Endothelial cell of umbilical vein (primary cell): ENCODE results near the gene LIPK.

ENCODE experiments used
- EZH2 ChIP-seq: IDR thresholded peaks from 2 replicates; pipeline ENCODE4 v1.6.1; 2012; ENCODE audit warnings: borderline replicate concordance, low read depth, mild to moderate bottlenecking, moderate library complexity, low read length, inconsistent platforms; ENCODE audit not compliant: severe bottlenecking
- FOS ChIP-seq: IDR thresholded peaks from 2 replicates; pipeline ENCODE4 v1.6.1; 2011; ENCODE audit warnings: mild to moderate bottlenecking, low read length, moderate library complexity, borderline replicate concordance; ENCODE audit not compliant: insufficient read depth
- JUN ChIP-seq: IDR thresholded peaks from 2 replicates; pipeline ENCODE4 v1.6.1; 2011; ENCODE audit warnings: borderline replicate concordance, low read depth; ENCODE audit not compliant: insufficient read length, insufficient read depth
- MYC ChIP-seq: IDR thresholded peaks from one replicate; pipeline ENCODE4 v1.6.1; 2011; ENCODE audit warnings: mild to moderate bottlenecking, low read depth, low read length
- POLR2A ChIP-seq: IDR thresholded peaks from 2 replicates; pipeline ENCODE4 v1.6.1; 2012; ENCODE audit warnings: low read depth, mild to moderate bottlenecking, control low read depth, low read length
- POLR2AphosphoS5 ChIP-seq: IDR thresholded peaks from 2 replicates; pipeline ENCODE4 v1.6.1; 2012; ENCODE audit warnings: low read depth, mild to moderate bottlenecking, control low read depth, low read length, moderate library complexity; ENCODE audit not compliant: insufficient read depth
- TF ChIP-seq, protein P1 (sequence below), 2 donors: IDR thresholded peaks; 1 replicate in 1 of 2; 2 replicates in 1 of 2; pipeline ENCODE4 v1.5.1; 2011; ENCODE audit warnings: low read length in 2 of 2, mild to moderate bottlenecking in 2 of 2, moderate library complexity in 2 of 2, control low read depth in 1 of 2, inconsistent platforms in 1 of 2, low read depth in 1 of 2; ENCODE audit not compliant: insufficient read depth in 1 of 2; ENCODE audit errors: extremely low read depth in 1 of 2
- TF ChIP-seq, protein P2 (sequence below): IDR thresholded peaks from 2 replicates; pipeline ENCODE4 v1.6.1; 2011; ENCODE audit not compliant: insufficient read depth, insufficient read length

DNA sequence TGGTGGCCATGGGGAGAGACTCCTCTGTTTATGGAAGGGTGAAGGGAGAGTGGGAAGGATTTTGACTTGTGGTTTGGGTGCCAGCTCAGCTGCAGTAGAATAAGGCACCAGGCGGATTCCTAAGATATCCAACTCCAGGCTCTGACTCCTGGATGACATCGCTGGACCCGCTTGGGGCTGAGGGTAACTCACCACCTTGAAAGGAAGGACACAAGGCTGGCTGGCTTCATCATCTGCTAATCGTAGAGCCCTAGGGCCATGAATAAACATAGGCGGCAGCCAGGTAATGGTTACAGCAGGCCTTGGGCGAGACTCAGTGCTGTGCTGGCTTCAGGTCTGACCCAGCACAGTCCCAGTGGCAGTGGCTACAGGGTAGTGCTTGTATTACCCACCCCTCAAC lies 16.7 kb upstream of the LIPK start:
- TF ChIP-seq POLR2A (no peak), EZH2 (no peak), POLR2AphosphoS5 (no peak), JUN (no peak), MYC (no peak), FOS (no peak)
- TF ChIP-seq, protein P1, sequence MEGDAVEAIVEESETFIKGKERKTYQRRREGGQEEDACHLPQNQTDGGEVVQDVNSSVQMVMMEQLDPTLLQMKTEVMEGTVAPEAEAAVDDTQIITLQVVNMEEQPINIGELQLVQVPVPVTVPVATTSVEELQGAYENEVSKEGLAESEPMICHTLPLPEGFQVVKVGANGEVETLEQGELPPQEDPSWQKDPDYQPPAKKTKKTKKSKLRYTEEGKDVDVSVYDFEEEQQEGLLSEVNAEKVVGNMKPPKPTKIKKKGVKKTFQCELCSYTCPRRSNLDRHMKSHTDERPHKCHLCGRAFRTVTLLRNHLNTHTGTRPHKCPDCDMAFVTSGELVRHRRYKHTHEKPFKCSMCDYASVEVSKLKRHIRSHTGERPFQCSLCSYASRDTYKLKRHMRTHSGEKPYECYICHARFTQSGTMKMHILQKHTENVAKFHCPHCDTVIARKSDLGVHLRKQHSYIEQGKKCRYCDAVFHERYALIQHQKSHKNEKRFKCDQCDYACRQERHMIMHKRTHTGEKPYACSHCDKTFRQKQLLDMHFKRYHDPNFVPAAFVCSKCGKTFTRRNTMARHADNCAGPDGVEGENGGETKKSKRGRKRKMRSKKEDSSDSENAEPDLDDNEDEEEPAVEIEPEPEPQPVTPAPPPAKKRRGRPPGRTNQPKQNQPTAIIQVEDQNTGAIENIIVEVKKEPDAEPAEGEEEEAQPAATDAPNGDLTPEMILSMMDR (IDR thresholded peaks at IDR 0.05; ENCODE audit: extremely low read depth in 1 of 2, insufficient read depth in 1 of 2, low read depth in 1 of 2, low read length in 2 of 2), result no peak
- TF ChIP-seq, protein P2, sequence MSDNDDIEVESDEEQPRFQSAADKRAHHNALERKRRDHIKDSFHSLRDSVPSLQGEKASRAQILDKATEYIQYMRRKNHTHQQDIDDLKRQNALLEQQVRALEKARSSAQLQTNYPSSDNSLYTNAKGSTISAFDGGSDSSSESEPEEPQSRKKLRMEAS, result no peak
